GM20431 (cell line): ENCODE data around the gene PSMB7.

Experiments
- in situ Hi-C: fragments of 300-500 bp; cut with MseI, MboI; formaldehyde crosslinking; loops from one replicate; pipeline ENCODE4 v1.15.0; 2020; ENCODE audit warnings: low sequenced_read_pairs; ENCODE audit not compliant: unreplicated experiment

The PSMB7 gene

GRCh38 chr9:124414612-124415011, 630 bp downstream of the PSMB7 start:
- in situ Hi-C loops = no loop called here

DNA sequence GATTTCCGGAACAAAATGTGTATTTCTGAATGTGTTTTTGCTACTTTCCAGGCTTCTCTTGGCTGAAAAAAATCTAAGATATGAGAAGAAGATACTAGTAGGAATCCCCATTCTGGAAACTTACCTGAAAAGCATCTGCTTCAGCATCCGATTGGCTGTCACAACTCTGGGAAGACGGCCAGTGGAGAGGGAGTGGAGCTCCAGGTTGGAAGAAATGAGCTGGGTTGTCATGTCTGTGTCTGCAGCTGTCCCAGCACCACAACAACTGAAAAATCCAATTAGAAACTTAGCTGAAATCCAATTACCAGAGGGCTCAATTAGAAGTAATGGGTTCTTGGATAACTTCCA, 3.0 kb downstream of the PSMB7 start:
- in situ Hi-C loops = no loop called here

- in situ Hi-C loops = no loop called here
Measured at GRCh38 chr9:124411514-124412227, 3.6 kb downstream of the PSMB7 start.

DNA sequence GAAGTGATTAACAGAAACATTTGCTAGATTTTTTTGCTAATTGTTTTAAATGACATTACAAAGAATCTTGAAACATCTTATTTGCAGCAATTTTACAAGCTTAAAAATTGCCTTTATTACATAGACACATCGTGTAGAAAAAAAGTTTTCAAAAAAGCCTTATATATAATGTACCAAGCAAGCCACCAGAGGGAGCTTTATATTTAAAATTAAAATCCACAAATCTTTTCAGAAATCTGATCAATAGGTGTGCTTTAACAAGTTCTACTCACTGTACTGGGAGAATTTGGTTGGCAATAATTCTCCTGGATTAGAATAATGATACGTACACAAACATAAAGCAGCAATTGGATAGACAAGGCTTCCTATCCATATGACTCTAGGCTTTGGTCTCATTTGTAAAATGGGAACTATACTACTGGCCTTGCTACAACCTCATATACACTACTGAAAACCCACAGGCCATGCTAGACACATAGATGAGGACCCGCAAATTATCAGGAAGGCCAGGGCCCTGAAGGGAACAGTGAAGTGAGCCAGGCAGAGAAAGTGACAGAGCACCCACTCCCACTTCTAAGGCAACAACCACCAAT, 4.8 kb downstream of the PSMB7 start:
- in situ Hi-C loops = no loop called here

DNA sequence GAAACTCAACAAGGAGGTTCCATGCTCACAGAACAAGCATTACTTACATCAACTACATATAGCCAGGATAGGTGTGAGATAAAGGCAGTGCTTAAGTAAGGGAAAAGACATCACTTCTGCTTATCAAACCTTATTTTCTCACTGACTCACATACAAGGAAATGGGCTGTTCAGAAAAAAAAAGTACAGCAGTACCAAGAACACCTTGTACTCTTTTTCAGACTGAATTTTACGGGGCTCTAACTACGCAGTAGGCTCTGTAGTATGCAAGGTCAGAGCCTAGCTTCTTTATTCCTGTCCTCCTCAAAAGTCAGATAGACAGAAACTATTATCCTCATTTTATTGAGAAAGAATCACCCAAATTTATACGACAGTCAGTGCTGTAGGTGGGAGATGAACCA, 5.8 kb downstream of the PSMB7 start:
- in situ Hi-C loops = no loop called here

- in situ Hi-C loops = no loop called here
Measured at GRCh38 chr9:124403246-124403645, 12.0 kb downstream of the PSMB7 start.

DNA sequence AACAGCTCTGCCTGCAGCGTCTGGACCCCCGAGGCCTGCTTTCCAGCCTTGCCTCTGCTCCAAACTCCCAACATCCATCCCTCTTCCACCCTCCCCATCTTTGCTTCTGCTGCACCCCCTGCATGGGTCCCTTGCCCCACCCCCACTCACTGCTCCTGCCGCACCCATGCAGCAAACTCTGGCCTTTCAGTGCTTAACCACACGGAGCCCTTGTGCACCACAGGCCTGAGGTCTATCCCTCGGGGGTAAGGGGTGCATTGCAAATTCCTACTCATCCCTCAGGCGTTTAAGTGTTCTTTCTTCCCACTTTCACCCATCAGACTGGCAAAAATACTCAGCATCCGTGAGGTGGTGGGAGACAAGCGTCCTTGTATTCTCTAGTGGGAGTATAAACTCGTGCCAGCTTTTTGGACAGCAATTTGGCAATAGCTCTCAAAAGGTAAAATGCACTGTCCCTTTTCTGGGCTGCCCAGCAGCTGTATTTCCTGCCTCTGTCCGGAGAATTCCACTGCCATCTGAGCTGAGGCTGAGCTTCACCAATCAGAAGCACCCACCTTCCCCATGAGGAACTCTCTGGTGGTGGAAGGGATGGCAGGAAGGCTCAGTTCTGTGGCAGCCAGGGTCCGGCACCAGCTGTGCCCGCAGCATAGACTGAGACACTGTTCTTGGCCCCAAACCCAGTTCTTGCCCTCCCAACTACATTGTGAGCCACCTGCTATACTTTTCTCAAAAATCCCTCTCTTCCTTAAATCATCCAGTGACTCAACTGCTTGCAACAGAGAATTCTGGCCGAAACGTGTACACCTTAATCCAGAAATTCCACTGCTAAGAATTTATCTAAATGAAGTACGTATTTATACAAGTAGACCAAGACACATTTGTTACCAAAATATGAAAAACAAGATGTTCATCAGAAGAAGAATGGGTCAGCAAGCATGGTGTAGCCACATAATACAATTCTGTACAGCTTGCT, 15.0 kb downstream of the PSMB7 start:
- in situ Hi-C loops = no loop called here

DNA sequence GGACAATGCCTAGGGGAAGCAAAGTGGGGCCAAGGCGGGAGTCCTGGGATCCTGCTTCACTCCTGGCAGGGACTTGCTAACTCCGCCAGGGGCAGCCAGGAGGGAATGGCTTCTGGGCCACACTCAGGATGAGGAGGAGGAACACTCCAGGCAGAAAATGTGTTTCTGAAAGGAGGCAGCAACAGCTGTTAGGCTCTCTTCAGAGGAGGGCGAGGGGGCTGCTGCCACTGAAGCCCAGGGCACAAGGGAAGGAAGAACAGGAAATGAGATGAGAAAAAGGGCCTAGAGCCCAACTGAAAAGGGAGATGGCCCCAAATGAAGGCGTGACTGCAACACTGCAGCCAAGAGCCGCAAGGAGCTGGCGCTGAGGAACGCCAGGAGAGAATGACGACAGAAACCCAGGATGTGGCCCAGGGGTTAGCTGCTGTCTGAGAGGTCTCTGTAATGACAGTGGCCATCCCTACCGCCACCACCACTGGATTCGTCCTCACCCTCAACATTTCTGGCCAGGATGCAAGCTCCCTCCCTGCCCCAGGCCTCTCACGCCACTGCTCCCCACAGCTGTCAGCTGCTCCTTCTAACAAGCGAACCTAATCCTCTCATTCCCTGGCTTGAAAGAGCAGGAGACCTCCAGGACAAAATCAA, 15.8 kb downstream of the PSMB7 start:
- in situ Hi-C loops = no loop called here

- in situ Hi-C loops = no loop called here
Measured at GRCh38 chr9:124398191-124398935, 16.9 kb downstream of the PSMB7 start.

DNA sequence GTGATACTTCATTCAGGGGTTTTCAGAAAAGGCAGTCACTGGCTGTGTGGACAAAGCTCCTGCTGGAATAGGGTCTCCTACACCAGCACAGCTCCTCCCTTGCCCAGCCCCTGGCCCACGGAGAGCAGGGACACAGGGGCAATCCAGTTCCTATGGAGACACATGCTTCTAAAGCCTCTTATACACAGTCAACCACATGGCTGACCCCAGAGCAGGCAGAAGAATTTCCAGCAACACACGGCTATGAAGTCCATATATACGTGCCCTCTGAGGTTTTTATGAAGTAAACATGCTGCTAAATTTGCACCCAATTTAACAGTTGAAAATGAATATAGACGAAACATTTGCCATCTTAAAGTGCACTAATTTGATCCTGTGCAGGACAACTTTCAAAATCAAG, 19.4 kb downstream of the PSMB7 start:
- in situ Hi-C loops = no loop called here

GRCh38 chr9:124394596-124394995, 20.6 kb downstream of the PSMB7 start:
- in situ Hi-C loops = no loop called here

- in situ Hi-C loops = no loop called here
Measured at GRCh38 chr9:124394167-124394566, 21.1 kb downstream of the PSMB7 start.

DNA sequence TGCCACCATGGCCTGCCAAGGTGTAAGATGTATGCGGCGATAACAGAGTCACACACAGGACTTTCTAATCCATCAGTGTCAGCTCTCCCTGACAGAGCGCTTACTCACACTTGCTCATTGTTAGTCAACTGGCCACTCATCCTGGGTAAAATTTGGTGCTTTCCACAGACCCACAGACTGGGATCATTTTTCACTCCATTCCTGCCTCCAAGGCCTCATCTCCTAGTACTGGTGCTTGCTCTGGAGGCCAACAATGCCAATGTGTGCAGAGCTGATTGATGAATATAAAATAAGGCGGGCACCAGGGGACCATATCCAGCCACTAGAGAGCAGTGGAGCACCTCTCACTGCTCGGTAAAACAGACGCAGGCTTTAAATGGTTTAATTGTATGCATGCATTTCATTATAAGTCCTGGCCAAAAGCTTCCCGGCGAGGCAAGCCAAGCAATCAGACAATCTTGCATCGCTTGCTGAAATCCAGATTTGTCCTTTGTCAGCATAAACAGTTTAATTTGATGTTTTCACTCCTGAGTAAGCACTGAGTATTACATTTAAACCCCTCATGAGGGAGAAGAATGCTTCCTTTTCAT, 22.3 kb downstream of the PSMB7 start:
- in situ Hi-C loops = no loop called here

DNA sequence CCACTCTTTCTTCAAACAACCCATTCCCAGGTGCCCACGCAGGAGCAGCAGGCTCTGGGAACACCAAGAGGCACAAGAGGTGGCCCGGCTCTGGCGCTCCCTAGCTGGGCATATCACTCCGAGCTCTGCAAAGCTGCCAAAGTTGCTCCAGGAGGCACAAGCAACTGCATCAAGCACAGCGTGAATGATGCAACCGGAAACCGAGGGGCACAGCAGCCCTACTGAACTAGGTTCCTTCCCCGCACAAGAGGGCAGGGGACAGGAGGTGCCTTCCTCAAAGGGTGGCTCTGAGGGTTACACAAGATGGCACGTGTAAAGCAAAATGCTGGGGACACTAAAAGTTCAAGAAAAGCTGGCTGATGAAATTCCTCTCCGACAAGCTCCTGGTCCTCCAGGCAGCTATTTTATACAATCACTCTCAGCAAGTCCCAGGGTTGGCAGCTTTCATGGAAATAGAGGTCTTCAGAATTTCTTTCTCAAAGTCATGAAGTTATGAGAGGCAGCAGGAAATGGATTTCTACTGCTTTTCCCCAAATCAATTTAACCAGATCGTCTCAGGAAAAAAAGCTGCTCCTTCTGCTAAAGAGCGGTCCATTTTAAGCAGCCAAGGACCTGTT, 22.9 kb downstream of the PSMB7 start:
- in situ Hi-C loops = no loop called here

- in situ Hi-C loops = no loop called here
Measured at GRCh38 chr9:124390794-124391658, 24.2 kb downstream of the PSMB7 start.

DNA sequence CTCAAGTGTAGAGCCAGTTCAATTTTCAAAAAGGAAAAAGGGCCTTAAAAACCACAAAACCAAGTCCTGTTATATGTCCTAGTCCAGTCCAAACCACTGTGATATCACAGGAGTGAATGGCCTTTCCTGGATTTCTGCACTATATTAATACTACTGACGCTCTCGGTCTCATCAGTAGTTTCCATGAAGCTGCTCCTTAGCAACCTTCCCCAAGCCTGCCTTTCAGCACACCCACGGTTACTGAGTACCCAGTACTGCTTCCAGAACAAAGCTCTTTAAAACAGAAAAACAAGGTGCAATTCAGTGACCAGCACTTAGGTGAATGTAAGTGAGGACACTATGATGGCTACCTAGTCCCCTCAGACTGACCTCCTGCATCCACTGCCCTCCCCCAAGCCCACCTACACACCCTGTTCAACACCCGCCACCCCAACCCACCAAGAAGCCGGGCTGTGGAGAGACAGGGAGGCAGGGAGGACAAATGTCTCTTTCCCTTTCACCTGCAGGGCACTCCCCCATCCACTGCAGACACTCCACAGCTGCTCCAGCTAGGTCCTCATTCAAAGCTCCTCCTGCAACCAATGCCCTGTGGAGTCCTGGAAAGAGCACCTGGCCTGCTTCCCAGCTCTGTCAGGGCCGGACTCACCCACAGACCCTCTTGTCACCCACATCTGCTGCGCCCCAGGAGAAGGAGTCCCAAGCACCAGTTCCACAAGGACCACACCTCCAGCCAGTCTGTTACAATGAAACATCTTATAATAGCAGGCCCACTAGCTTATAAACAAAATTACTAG, 25.9 kb downstream of the PSMB7 start:
- in situ Hi-C loops = no loop called here

DNA sequence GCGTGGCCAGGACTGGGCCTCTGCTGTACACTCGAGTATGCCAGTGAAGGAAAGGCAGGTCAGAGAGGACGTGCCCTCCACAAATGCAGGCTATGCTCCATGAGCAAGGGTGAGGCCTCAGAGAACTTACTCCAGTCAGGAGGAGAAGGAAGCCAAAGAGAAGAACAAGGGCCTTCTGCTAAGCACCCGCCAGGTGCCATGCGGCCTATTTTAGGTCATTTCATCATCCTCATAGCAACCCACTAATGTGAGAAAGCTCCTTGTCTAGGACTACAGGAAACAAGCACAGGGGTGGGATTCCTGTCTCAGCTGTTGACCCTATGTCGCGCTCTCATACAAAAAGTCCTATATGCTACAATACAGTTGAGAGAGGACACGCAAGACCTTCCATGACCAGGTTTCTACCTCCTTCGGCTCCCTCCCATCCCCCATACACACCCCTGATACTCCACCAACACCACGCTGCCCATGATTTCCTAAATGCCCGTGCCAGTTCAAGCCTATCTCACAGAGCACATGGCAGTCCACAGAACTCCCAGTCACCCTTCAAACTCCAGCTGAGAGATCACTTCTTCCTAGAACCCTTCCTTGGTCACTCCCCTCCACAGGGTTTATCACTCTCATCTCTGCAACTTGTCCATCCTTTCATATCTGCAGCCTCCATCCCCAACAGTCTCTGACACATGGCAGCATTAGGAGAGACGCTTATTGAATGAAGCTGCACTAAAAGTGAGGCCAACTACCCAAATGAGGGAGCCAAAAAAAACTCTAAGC, 26.8 kb downstream of the PSMB7 start:
- in situ Hi-C loops = no loop called here
